Mucosa of descending colon (tissue), 3 donors: ENCODE results near the gene KRTAP8-1. TPM values are rescaled to one million over a fixed set of nuclear protein-coding genes. Genes with fewer than 3 reads are reported as not detected.

Experiments used
- ATAC-seq: fragments of 200-7000 bp; cut with Tn5 transposase; one replicate; pipeline ENCODE4 v1.9.1; 2020; ENCODE audit warnings: mild to moderate bottlenecking, moderate library complexity
- DNase-seq, 3 donors: peaks; one replicate each; pipeline ENCODE4 v3.0.0-alpha.2; 2020
- H3K36me3 ChIP-seq: fragments of 200-600 bp; one replicate; pipeline ENCODE4 v1.8.0; 2021; ENCODE audit warnings: low read depth, mild to moderate bottlenecking
- H3K4me1 ChIP-seq: fragments of 200-600 bp; one replicate; pipeline ENCODE4 v1.8.0; 2021; ENCODE audit warnings: low read depth, mild to moderate bottlenecking
- H3K4me3 ChIP-seq: fragments of 200-600 bp; one replicate; pipeline ENCODE4 v1.8.0; 2021; ENCODE audit warnings: mild to moderate bottlenecking
- H3K9me3 ChIP-seq: fragments of 200-600 bp; one replicate; pipeline ENCODE4 v1.8.0; 2021; ENCODE audit warnings: mild to moderate bottlenecking
- CTCF ChIP-seq: fragments of 200-600 bp; IDR thresholded peaks from one replicate; pipeline ENCODE4 v1.8.0; 2022; ENCODE audit warnings: antibody characterized with exemption, mild to moderate bottlenecking
- intact Hi-C, 2 donors: fragments of 100-400 bp; cut with DNase I in 1 of 2; cut with micrococcal nuclease in 1 of 2; formaldehyde crosslinking; loops; one replicate each; pipeline versions ENCODE4 v1.11.0 to v1.11.1; 2022; cut with DNase I, micrococcal nuclease
- total RNA-seq, 3 donors: library from RNA; stranded (reverse); fragmentation: NEBNext Ultra II Directional in 2 of 3; extraction: Animal tissue kit (Norgen Biotek cat#: 25700) in 2 of 3; gene quantifications; one replicate each; pipeline versions ENCODE4 v1.2.1 to v1.2.4, GENCODE V29; 2021 to 2023
- donor health status: DM: no; HTN: no; CAD: no; lungs with moderate emphysema.
- donor health status: DM: no; HTN: no; CAD: no.
- donor health status: DM: no; HTN: yes; CAD: no.

Gene KRTAP8-1
- total RNA-seq, 3 donors from 2014 or later: not detected

- H3K9me3 ChIP-seq: peaks cover 57% of the 10 kb centered on the region
- no peak for ATAC-seq
- DNase-seq: peak in 1 of 3 donors; percentile 12
These were observed 18.2 kb upstream of the KRTAP8-1 start for GRCh38 chr21:30831194-30831765.

GRCh38 chr21:30829659-30830058, 16.6 kb upstream of the KRTAP8-1 start, which contains the start of gene KRTAP7-1:
KRTAP7-1 (minus strand) TSS chr21:30829759; CDS start chr21:30829698, 61 bp downstream.
- H3K4me3 ChIP-seq: no peak within 1 kb of the TSS
- ATAC-seq: no peak
- no peak for TF ChIP-seq CTCF

More at GRCh38 chr21:30831194-30831765, 18.2 kb upstream of the KRTAP8-1 start:
- TF ChIP-seq CTCF: no peak
- Histone ChIP-seq H3K36me3 (no peaks in the 10 kb centered on the region), H3K4me3 (no peak overlapping the region), H3K4me1 (no peaks in the 10 kb centered on the region)
- intact Hi-C loops: loop anchor here in 1 of 2 donors (10.0 kb wide), 1 partner anchor 254 kb away; no protein-coding TSS in a partner anchor

GRCh38 chr21:30818837-30819610, 6.0 kb upstream of the KRTAP8-1 start:
- H3K4me3 ChIP-seq: no peak overlapping the region
- ATAC-seq (no peak), DNase-seq (no peak)
- H3K9me3 ChIP-seq: peaks cover 48% of the 10 kb centered on the region
- no peaks in the 10 kb centered on the region for H3K36me3 ChIP-seq
- intact Hi-C loops: no loop called here
- no peaks in the 10 kb centered on the region for H3K4me1 ChIP-seq
- TF ChIP-seq CTCF: no peak

More at GRCh38 chr21:30829659-30830058, 16.6 kb upstream of the KRTAP8-1 start, which contains the start of gene KRTAP7-1:
- Histone ChIP-seq H3K9me3 (peaks cover 55% of the 10 kb centered on the region), H3K36me3 (no peaks in the 10 kb centered on the region), H3K4me1 (no peaks in the 10 kb centered on the region)
- DNase-seq: no peak
- intact Hi-C loops: loop anchor here in 1 of 2 donors (10.0 kb wide), 1 partner anchor 255 kb away; no protein-coding TSS in a partner anchor

- DNase-seq (no peak), ATAC-seq (no peak)
- no peaks in the 10 kb centered on the region for H3K4me1 ChIP-seq
- intact Hi-C loops: no loop called here
- H3K36me3 ChIP-seq: no peaks in the 10 kb centered on the region
- no peak for TF ChIP-seq CTCF
- no peak overlapping the region for H3K4me3 ChIP-seq
- peaks cover 35% of the 10 kb centered on the region for H3K9me3 ChIP-seq
These were observed 12.5 kb downstream of the KRTAP8-1 start for GRCh38 chr21:30800605-30801004.

- intact Hi-C loops: no loop called here
- DNase-seq: no peak
- Histone ChIP-seq H3K4me3 (no peak overlapping the region), H3K36me3 (no peaks in the 10 kb centered on the region), H3K9me3 (peaks cover 59% of the 10 kb centered on the region), H3K4me1 (no peaks in the 10 kb centered on the region)
- no peak for TF ChIP-seq CTCF
- no peak for ATAC-seq
These were observed 19.3 kb downstream of the KRTAP8-1 start for GRCh38 chr21:30793581-30794314.
